HG02623 (cell line): Measurements from ENCODE around the gene ARHGAP35.

Source experiments
- ATAC-seq: cut with Tn5 transposase; IDR thresholded peaks from one replicate; pipeline ENCODE4 v1.9.1; 2021; ENCODE audit warnings: moderate library complexity; ENCODE audit not compliant: unreplicated experiment

The ARHGAP35 gene

DNA sequence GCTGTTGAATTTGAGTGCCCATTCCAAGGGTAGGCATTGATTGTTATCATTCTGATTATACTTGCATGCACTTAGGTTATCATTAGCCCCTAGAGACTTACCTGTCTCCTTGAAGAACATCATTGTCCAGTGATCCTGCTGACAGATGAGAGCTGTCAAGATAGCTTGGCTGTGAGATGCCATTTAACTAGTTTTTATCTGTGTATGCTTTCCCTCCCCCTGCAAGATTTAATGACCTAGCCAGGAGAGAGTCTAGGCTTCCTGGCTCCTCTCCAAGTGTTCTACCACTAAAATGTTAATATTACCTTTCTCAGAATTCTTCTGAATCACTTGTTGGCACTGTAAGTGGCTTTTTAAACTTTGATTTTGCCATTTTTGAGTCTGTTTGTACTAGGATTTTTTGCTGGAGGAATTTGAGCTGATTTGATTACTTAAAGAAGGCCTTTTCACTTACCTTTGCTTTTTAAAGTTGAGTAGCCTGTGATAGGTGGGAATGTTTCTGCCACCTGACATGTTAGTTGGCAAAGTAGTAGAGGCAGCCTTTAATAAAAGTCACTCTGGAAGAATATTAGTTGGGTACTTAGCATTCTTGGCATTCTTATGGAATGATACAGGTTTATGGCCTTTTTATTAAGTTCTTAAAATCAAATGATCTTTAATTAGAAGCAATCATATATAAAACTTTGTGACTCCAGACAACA lies 41.1 kb downstream of the ARHGAP35 start:
- ATAC-seq, result no peak

DNA sequence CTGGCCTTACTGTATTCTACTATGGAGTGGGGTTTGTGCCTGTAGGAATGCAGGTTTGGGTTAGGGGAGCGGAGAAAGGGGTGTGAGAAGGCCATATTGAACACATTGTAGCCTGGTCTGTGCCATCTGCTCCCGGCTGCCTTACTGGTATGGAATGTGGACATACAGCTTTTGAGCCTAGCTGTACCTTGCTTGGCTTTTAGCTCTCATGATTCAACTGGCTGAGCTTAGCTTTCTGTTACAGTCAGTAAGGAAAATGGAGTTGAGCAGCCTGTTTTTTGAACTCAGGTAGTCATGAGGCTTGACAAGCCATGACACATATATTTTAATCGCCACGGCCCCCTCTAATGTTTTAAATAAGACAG lies 41.6 kb downstream of the ARHGAP35 start:
- no peak for ATAC-seq

DNA sequence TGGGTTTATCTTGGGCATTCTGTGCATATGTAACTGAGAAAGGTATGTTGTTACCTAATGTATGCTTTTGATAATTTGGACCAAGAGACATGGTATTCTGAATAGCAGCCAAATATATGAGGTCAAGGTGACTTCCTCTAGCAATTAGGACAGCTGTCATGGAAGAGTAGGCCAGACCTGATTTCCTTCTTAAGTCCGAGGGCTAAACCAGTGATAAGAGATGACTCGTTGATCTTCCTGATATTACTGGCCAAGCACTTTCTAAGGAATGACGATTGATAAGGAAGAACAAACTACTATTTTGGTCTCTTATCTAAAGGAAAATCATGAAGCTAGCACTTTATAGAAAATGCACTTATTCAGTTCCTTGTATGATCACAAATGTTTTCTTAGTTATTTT lies 42.7 kb downstream of the ARHGAP35 start:
- no peak for ATAC-seq

DNA sequence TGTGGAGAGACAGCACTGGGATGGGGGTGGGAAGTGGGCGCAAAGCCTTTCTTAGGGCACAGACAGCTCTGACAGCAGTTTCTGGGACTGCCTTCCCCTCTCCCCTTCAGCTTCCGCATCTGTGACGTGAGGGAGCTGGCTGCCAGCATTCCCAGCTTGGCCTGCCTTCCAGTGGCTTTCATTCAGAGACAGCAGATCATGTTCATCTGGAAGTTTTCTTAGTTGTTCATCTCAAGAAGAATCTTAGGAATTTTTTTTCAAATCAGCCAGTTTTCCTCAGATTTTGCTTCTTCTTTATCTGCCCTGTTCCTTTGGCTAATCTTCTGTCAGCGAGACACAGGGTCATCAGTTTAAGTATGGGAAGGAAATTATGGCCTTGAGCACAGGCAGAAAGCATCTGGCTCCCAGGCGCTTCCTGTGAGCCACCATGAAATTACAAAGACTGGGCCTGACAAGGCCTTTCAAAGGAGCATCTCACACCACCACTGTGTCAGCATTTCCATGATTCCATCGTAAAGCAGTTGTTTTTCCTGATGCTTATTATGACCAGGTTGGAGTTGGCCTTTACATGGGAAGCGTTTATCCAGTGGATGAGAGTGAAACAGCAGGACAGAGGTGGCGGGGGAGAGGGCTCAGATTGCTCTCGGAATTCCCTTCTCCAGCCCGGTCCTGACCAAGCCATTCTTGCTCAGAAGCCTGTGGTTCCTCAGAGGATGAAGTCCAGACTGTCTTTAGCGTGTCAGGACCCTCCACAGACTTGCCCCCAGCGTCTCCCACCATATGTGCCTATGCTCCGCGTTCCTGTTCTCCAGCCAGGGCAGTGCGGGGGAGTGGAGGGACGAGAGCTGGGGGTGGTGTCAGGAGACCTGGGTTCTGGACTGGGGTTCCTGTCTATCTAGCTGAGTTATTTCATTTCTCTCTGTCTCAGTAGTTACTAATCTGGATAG lies 43.6 kb downstream of the ARHGAP35 start:
- no peak for ATAC-seq

DNA sequence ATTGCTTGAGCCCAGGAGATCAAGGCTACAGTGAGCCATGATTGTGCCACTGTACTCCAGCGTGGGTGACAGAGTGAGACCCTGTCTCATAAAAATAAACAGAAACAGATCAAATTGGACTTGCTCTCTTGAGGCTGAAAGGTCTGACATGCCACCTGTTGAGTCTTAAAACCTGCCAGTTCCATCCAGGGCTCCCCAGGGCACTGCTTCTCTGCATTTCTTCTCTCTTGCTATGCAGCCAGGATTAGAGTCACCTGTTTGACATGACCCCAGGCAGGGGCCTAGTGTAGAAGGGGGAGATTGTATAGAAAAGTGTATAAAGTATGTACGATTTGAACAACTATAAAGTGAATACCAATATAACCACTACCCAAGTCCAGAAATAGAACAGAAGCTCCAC lies 45.4 kb downstream of the ARHGAP35 start:
- ATAC-seq, result no peak

DNA sequence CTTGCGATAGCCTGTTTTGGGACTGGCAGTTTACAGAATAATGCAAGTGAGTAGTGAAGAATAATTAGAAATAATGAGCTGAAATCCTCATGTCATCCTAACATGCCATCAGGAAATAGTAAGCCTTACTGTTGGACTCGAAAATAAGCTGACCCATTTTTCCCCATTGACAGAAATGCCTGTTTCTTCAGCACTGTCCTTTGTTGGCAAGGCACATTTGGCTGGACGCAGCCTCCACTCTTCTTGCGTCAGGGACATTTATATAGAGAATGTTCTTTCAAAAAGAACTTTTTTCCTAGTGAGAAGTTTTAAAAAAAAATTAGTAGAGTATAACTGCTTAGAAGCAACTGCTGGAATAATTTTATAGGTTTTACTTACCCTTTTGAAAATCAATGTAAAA lies 47.1 kb downstream of the ARHGAP35 start:
- no peak for ATAC-seq

DNA sequence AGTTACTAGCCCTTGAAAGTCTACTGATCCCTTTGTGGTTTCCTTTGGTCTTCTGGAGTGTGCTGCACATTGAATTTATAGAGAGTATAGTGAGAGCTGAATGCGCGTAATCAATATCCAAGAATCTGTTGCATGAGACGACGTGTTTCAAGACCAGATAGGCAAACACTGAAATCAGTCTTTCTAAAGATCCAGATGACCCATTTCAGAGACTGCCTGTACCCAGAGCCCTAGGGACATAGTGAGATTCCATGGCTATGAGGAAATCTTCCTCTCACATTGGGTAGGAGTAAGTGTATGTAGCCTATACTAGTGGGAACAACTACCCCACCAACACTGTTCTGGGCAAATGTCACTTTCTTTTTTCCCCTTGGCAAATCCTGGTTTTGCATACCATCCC lies 48.6 kb downstream of the ARHGAP35 start:
- no peak for ATAC-seq
